ENCODE data around the gene RPS6KC1.
"Not testable (repeated sequence)": the region's sequence is repeated elsewhere in the genome, so short reads cannot be mapped to it uniquely, and the experiment has no call there.

Gene RPS6KC1

GRCh38 chr1:213106298-213106697 lies 55.3 kb downstream of the RPS6KC1 start:
- no peak for DNase-seq (ENCODE audit: low read depth in 3 of 3)

- DNase-seq (ENCODE audit: low read depth in 3 of 3): no peak
These were observed 56.6 kb downstream of the RPS6KC1 start for GRCh38 chr1:213107613-213108012.

- no peak for DNase-seq (ENCODE audit: low read depth in 3 of 3)
These were observed 59.6 kb downstream of the RPS6KC1 start for GRCh38 chr1:213110349-213111300.

- DNase-seq (ENCODE audit: low read depth in 3 of 3): no peak
These were observed 60.5 kb downstream of the RPS6KC1 start for GRCh38 chr1:213111502-213111901.

GRCh38 chr1:213112723-213113122 lies 61.7 kb downstream of the RPS6KC1 start:
- DNase-seq (ENCODE audit: low read depth in 3 of 3): not testable (repeated sequence)

- DNase-seq (ENCODE audit: low read depth in 3 of 3): not testable (repeated sequence)
These were observed 66.7 kb downstream of the RPS6KC1 start for GRCh38 chr1:213117699-213118180.

GRCh38 chr1:213119794-213120193 lies 68.8 kb downstream of the RPS6KC1 start:
- no peak for DNase-seq (ENCODE audit: low read depth in 3 of 3)

GRCh38 chr1:213120386-213120785 lies 69.3 kb downstream of the RPS6KC1 start:
- DNase-seq (ENCODE audit: low read depth in 3 of 3): no peak

- DNase-seq (ENCODE audit: low read depth in 3 of 3): no peak
These were observed 69.9 kb downstream of the RPS6KC1 start for GRCh38 chr1:213120961-213121360.

- DNase-seq (ENCODE audit: low read depth in 3 of 3): no peak
These were observed 71.5 kb downstream of the RPS6KC1 start for GRCh38 chr1:213122514-213122929.

- no peak for DNase-seq (ENCODE audit: low read depth in 3 of 3)
These were observed 72.0 kb downstream of the RPS6KC1 start for GRCh38 chr1:213123087-213123486.

- DNase-seq (ENCODE audit: low read depth in 3 of 3): no peak
These were observed 72.5 kb downstream of the RPS6KC1 start for GRCh38 chr1:213123536-213123935.

- no peak for DNase-seq (ENCODE audit: low read depth in 3 of 3)
These were observed 73.5 kb downstream of the RPS6KC1 start for GRCh38 chr1:213124590-213124989.

GRCh38 chr1:213125643-213126042 lies 74.6 kb downstream of the RPS6KC1 start:
- DNase-seq (ENCODE audit: low read depth in 3 of 3): no peak

- no peak for DNase-seq (ENCODE audit: low read depth in 3 of 3)
These were observed 76.0 kb downstream of the RPS6KC1 start for GRCh38 chr1:213127074-213127473.

GRCh38 chr1:213131851-213132655 lies 81.0 kb downstream of the RPS6KC1 start:
- DNase-seq (ENCODE audit: low read depth in 3 of 3): no peak

- DNase-seq (ENCODE audit: low read depth in 3 of 3): no peak
These were observed 84.5 kb downstream of the RPS6KC1 start for GRCh38 chr1:213135572-213135971.

- DNase-seq (ENCODE audit: low read depth in 3 of 3): no peak
These were observed 85.3 kb downstream of the RPS6KC1 start for GRCh38 chr1:213136190-213136917.

GRCh38 chr1:213138391-213138790 lies 87.3 kb downstream of the RPS6KC1 start:
- DNase-seq (ENCODE audit: low read depth in 3 of 3): no peak

GRCh38 chr1:213138892-213139291 lies 87.9 kb downstream of the RPS6KC1 start:
- no peak for DNase-seq (ENCODE audit: low read depth in 3 of 3)

- no peak for DNase-seq (ENCODE audit: low read depth in 3 of 3)
These were observed 97.9 kb downstream of the RPS6KC1 start for GRCh38 chr1:213148905-213149304.

GRCh38 chr1:213150090-213150489 lies 99.0 kb downstream of the RPS6KC1 start:
- DNase-seq (ENCODE audit: low read depth in 3 of 3): not testable (repeated sequence)
